Lower leg skin (tissue), 4 donors: ENCODE results near the gene OR5B21. TPM values are rescaled to one million over a fixed set of nuclear protein-coding genes. Genes with fewer than 3 reads are reported as not detected.

Experiments
- DNase-seq, 2 donors: peaks; one replicate each; pipeline ENCODE4 v3.0.0-alpha.2; 2019; ENCODE audit warnings: low spot score in 2 of 2
- H3K4me3 ChIP-seq: fragments of 200-600 bp; sonication (generic); 2 replicates; pipeline ENCODE4 v1.5.1; 2017; ENCODE audit warnings: mild to moderate bottlenecking, low read depth; ENCODE audit not compliant: poor library complexity, severe bottlenecking
- CTCF ChIP-seq, 3 donors: fragments of 450-650 bp; IDR thresholded peaks; one replicate each; pipeline ENCODE4 v1.5.1; 2016; ENCODE audit warnings: antibody characterized with exemption in 3 of 3, mild to moderate bottlenecking in 3 of 3, moderate library complexity in 2 of 3
- POLR2A ChIP-seq, 2 donors: fragments of 450-650 bp; IDR thresholded peaks; one replicate each; pipeline ENCODE4 v1.6.1; 2016 to 2017; ENCODE audit warnings: antibody characterized with exemption in 2 of 2, mild to moderate bottlenecking in 1 of 2, moderate library complexity in 1 of 2
- whole genome bisulfite sequencing, 2 donors: methylation state at CpG; one replicate each; pipeline ENCODE4 v1.1.5; 2018; 5-methylcytosine and 5-hydroxymethylcytosine counted together
- intact Hi-C: fragments of 100-400 bp; cut with DNase I; formaldehyde crosslinking; loops from one replicate; pipeline ENCODE4 v1.15.0; 2023; ENCODE audit warnings: low total_unique reads
- total RNA-seq, 4 donors: library from RNA; depleted of rRNA; stranded (reverse); fragments of >200 nt; gene quantifications; one replicate each; pipeline ENCODE4 v1.1.0, GENCODE V29; 2016

OR5B21 gene
- total RNA-seq, 4 donors from 2014 or later, result not detected

DNA sequence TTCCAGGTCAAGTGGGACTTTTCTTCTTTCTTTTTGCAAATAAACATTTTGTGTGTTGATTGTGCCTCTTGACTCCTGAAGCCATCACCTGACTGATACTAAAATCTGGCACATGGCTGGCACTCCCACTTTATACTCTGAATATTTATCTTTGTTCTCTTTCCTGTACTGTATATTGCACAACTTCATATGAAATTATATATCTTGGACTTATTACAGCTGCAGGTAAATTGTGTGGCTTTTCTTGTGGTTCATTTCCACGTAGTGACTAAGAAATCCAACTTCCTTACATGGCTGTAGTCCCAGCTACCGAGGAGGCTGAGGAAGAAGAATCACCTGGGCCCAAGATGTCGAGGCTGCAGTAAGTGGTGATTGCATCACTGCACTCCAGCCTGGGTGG, 42.2 kb downstream of the OR5B21 start:
- no peak overlapping the region for H3K4me3 ChIP-seq
- 49 to 50% methylated on average over 3 of the region's 3 CpGs for WGBS, 2 donors
- intact Hi-C loops, result no loop called here
- DNase-seq, result no peak
- no peak for TF ChIP-seq CTCF (IDR thresholded peaks at IDR 0.05)
- TF ChIP-seq POLR2A (IDR thresholded peaks at IDR 0.05), result no peak

Other genes with a start within 250 kb of the OR5B21 start
- gene OR10W1, start 239.8 kb downstream of the OR5B21 start, total RNA-seq, result not detected
- gene OR5B17, start 149.0 kb downstream of the OR5B21 start, total RNA-seq, result not detected
- not detected for gene OR5B3, start 101.2 kb downstream of the OR5B21 start, total RNA-seq
- not detected for gene OR5B2, start 80.0 kb downstream of the OR5B21 start, total RNA-seq
- gene OR5B12, start 65.9 kb downstream of the OR5B21 start, total RNA-seq, result not detected
- gene LPXN, start 67.8 kb upstream of the OR5B21 start, total RNA-seq, result 1 to 10 TPM; 4.1 to 7.7 (median 5.4) TPM
- 10 to 100 TPM; 46.4 to 58.4 (median 51.7) TPM for gene ZFP91, start 71.0 kb upstream of the OR5B21 start, total RNA-seq
- gene CNTF, start 114.6 kb upstream of the OR5B21 start, total RNA-seq, result 1 to 10 TPM in 3 of 4 donors, under 1 TPM in 1; 0.89 to 2.3 (median 1.6) TPM
- gene GLYAT, start 223.8 kb upstream of the OR5B21 start, total RNA-seq, result under 1 TPM in 1 of 4 donors, not detected in 3; 0.17 TPM